Measurements from ENCODE around the gene FLT4. TPM values are rescaled to one million over a fixed set of nuclear protein-coding genes. Genes with fewer than 3 reads are reported as not detected.

FLT4 gene
- total and polyA plus RNA-seq, 9 of the 15 experiments (the other 6 are each of a cell fraction or from before 2014, with no cell fraction given): 0.01 to 0.42 (median 0.14) TPM; not detected in 2

DNA sequence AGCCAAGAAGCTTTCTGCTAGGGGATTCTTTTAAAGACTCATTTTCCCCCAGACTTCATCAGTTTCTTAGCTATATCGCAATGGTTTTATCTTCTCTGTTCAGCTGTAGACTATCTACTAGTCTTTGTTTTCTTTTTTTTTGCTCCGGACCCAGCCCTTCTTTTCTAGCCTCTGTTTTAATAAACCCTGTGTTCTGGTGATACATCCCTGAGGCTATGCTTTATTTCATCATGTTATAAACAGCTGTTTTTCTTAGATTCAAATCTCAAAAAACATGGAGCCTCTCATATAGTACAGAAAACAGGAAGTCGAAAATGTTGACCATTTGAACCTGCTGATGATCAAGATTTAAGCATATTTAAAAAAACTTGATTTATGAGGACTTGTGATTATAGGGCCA is 95.9 kb downstream of the FLT4 start (continued):
- TF ChIP-seq RCOR1 (IDR thresholded peaks at IDR 0.05; ENCODE audit: borderline replicate concordance in 1 of 2, low read depth in 2 of 2, low read length in 2 of 2) (peak in 1 of 2 experiments; percentile 36; a peak in 1 of 4 replicates), ATF1 (CRISPR knock-in tag; IDR thresholded peaks at IDR 0.05) (no peak), ATF1 (tag; IDR thresholded peaks at IDR 0.05) (no peak), PTTG1 (tag; IDR thresholded peaks at IDR 0.05; ENCODE audit: low read depth) (no peak), CC2D1A (IDR thresholded peaks at IDR 0.05) (no peak; the same call in 1 of the 2 replicates), TAF9B (IDR thresholded peaks at IDR 0.05; ENCODE audit: partially characterized antibody) (peak; percentile 58), BCLAF1 (IDR thresholded peaks at IDR 0.05; ENCODE audit: borderline replicate concordance in 1 of 2, control insufficient read depth in 1 of 2, low read depth in 2 of 2, low read length in 1 of 2) (no peak), HMGN3 (IDR thresholded peaks at IDR 0.05; ENCODE audit: borderline replicate concordance, extremely low read depth, insufficient read length, low read depth, low read length) (no peak), GABPB1 (CRISPR knock-in tag; IDR thresholded peaks at IDR 0.05) (no peak), FOXA1 (IDR thresholded peaks at IDR 0.05; ENCODE audit: borderline replicate concordance) (no peak), ZNF785 (CRISPR knock-in tag; IDR thresholded peaks at IDR 0.05) (no peak), RAD51 (IDR thresholded peaks at IDR 0.05; ENCODE audit: borderline replicate concordance, low read depth) (no peak)
- TF ChIP-seq, protein P1, sequence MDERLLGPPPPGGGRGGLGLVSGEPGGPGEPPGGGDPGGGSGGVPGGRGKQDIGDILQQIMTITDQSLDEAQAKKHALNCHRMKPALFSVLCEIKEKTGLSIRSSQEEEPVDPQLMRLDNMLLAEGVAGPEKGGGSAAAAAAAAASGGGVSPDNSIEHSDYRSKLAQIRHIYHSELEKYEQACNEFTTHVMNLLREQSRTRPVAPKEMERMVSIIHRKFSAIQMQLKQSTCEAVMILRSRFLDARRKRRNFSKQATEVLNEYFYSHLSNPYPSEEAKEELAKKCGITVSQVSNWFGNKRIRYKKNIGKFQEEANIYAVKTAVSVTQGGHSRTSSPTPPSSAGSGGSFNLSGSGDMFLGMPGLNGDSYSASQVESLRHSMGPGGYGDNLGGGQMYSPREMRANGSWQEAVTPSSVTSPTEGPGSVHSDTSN (CRISPR knock-in tag; IDR thresholded peaks at IDR 0.05; ENCODE audit: low read depth): no peak
- TF ChIP-seq, protein P1 (tag; conservative IDR thresholded peaks at IDR 0.05; ENCODE audit: low read depth): peak; percentile 20; the same call in 1 of the 2 replicates
- TF ChIP-seq, protein P2, sequence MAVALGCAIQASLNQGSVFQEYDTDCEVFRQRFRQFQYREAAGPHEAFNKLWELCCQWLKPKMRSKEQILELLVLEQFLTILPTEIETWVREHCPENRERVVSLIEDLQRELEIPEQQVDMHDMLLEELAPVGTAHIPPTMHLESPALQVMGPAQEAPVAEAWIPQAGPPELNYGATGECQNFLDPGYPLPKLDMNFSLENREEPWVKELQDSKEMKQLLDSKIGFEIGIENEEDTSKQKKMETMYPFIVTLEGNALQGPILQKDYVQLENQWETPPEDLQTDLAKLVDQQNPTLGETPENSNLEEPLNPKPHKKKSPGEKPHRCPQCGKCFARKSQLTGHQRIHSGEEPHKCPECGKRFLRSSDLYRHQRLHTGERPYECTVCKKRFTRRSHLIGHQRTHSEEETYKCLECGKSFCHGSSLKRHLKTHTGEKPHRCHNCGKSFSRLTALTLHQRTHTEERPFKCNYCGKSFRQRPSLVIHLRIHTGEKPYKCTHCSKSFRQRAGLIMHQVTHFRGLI (CRISPR knock-in tag; IDR thresholded peaks at IDR 0.05): 0 out of 2 replicates have a peak, but pooled peaks have one; percentile 3
- TF ChIP-seq, protein P3, sequence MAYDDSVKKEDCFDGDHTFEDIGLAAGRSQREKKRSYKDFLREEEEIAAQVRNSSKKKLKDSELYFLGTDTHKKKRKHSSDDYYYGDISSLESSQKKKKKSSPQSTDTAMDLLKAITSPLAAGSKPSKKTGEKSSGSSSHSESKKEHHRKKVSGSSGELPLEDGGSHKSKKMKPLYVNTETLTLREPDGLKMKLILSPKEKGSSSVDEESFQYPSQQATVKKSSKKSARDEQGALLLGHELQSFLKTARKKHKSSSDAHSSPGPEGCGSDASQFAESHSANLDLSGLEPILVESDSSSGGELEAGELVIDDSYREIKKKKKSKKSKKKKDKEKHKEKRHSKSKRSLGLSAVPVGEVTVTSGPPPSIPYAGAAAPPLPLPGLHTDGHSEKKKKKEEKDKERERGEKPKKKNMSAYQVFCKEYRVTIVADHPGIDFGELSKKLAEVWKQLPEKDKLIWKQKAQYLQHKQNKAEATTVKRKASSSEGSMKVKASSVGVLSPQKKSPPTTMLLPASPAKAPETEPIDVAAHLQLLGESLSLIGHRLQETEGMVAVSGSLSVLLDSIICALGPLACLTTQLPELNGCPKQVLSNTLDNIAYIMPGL (CRISPR knock-in tag; IDR thresholded peaks at IDR 0.05): no peak
- TF ChIP-seq, protein P4, sequence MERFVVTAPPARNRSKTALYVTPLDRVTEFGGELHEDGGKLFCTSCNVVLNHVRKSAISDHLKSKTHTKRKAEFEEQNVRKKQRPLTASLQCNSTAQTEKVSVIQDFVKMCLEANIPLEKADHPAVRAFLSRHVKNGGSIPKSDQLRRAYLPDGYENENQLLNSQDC (CRISPR knock-in tag; IDR thresholded peaks at IDR 0.05): no peak
- TF ChIP-seq, protein P5, sequence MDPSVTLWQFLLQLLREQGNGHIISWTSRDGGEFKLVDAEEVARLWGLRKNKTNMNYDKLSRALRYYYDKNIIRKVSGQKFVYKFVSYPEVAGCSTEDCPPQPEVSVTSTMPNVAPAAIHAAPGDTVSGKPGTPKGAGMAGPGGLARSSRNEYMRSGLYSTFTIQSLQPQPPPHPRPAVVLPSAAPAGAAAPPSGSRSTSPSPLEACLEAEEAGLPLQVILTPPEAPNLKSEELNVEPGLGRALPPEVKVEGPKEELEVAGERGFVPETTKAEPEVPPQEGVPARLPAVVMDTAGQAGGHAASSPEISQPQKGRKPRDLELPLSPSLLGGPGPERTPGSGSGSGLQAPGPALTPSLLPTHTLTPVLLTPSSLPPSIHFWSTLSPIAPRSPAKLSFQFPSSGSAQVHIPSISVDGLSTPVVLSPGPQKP (CRISPR knock-in tag; IDR thresholded peaks at IDR 0.05): no peak
